Endothelial cell of umbilical vein (primary cell): ENCODE measurements around the gene LHX1. TPM values are rescaled to one million over a fixed set of nuclear protein-coding genes. Genes with fewer than 3 reads are reported as not detected.

ENCODE experiments used
- BruUV-seq: library from RNA; stranded (reverse); fragments of 400-500 nt; replicated peaks from 2 replicates; lab custom pipeline; 2021; lab: Mats Ljungman, UMichigan
- CTCF ChIA-PET: fragments of 300-600, 350-600 bp; sonication (Branson Sonifier 250); formaldehyde crosslinking; loops from one replicate; lab custom pipeline; 2021; ENCODE audit warnings: antibody characterized with exemption, inconsistent platforms; lab: Charles Lee
- POLR2A ChIA-PET: fragments of 300-600, 350-600 bp; sonication (Branson Sonifier 250); formaldehyde crosslinking; loops from one replicate; lab custom pipeline; 2021; ENCODE audit warnings: antibody characterized with exemption, inconsistent platforms; lab: Charles Lee
- DNase-seq: peaks from one replicate; pipeline ENCODE4 v3.0.0-alpha.2; 2011; ENCODE audit warnings: low read depth, low spot score
- FAIRE-seq: peaks from 2 replicates; lab custom pipeline; 2011; peaks lifted over from hg19 to GRCh38; lab: Jason Lieb, UNC
- H2AFZ ChIP-seq: 2 replicates; pipeline ENCODE4 v1.6.0; 2012; ENCODE audit warnings: low read depth, low read length, control low read depth, inconsistent platforms
- H3K27ac ChIP-seq: 2 replicates; pipeline ENCODE4 v1.5.1; 2011; ENCODE audit warnings: low read depth, mild to moderate bottlenecking, control low read depth, low read length, moderate library complexity; ENCODE audit not compliant: insufficient read depth
- H3K27me3 ChIP-seq, 2 experiments: 2 replicates each; pipeline versions ENCODE4 v1.6.0 to v1.6.1; 2011; ENCODE audit warnings: low read length in 2 of 2, mixed read lengths in 1 of 2; ENCODE audit not compliant: control insufficient read depth in 2 of 2, insufficient read depth in 2 of 2
- H3K36me3 ChIP-seq, 2 experiments: 2 replicates in 1 of 2; 3 replicates in 1 of 2; pipeline ENCODE4 v1.5.1; 2011; ENCODE audit warnings: low read length in 2 of 2, mild to moderate bottlenecking in 1 of 2, moderate library complexity in 1 of 2; ENCODE audit not compliant: control insufficient read depth in 2 of 2, insufficient read depth in 2 of 2; ENCODE audit errors: extremely low read depth in 1 of 2
- H3K4me1 ChIP-seq: 3 replicates; pipeline ENCODE4 v1.5.1; 2011; ENCODE audit warnings: mild to moderate bottlenecking, low read length; ENCODE audit not compliant: control insufficient read depth, insufficient read depth; ENCODE audit errors: extremely low read depth
- H3K4me2 ChIP-seq: 2 replicates; pipeline ENCODE4 v1.6.1; 2011; ENCODE audit warnings: low read length, control low read depth, mixed read lengths; ENCODE audit not compliant: insufficient read depth
- H3K4me3 ChIP-seq, 3 experiments: fragments of 200-600 bp in 1 of 3; sonication (generic), shearing (Covaris generic) in 1 of 3; replicated peaks in 1 of 3; 2 replicates each; pipeline ENCODE4 v1.5.1; 2011 to 2016; ENCODE audit warnings: control low read depth in 3 of 3, low read length in 3 of 3, mild to moderate bottlenecking in 2 of 3, inconsistent platforms in 1 of 3, low read depth in 1 of 3, moderate library complexity in 1 of 3; ENCODE audit not compliant: insufficient read depth in 1 of 3
- H3K79me2 ChIP-seq: 2 replicates; pipeline ENCODE4 v1.6.0; 2012; ENCODE audit warnings: low read length, inconsistent platforms; ENCODE audit not compliant: control insufficient read depth, insufficient read depth
- H3K9ac ChIP-seq: replicated peaks from 2 replicates; pipeline ENCODE3; 2011; ENCODE audit warnings: low read length, control low read depth; ENCODE audit not compliant: insufficient read depth; ENCODE audit errors: extremely low read depth
- H3K9me1 ChIP-seq: replicated peaks from 3 replicates; pipeline ENCODE4 v1.6.0; 2011; ENCODE audit warnings: mild to moderate bottlenecking, low read length; ENCODE audit not compliant: control insufficient read depth, insufficient read depth; ENCODE audit errors: extremely low read depth
- H3K9me3 ChIP-seq: replicated peaks from 2 replicates; pipeline ENCODE4 v1.5.1; 2012; ENCODE audit warnings: low read length, inconsistent platforms; ENCODE audit not compliant: control insufficient read depth, insufficient read depth
- H4K20me1 ChIP-seq: replicated peaks from 2 replicates; pipeline ENCODE3; 2011; ENCODE audit warnings: mild to moderate bottlenecking, low read length; ENCODE audit not compliant: control insufficient read depth, insufficient read depth; ENCODE audit errors: extremely low read depth
- CTCF ChIP-seq, 2 donors: IDR thresholded peaks; 1 replicate in 1 of 2; 2 replicates in 1 of 2; pipeline ENCODE4 v1.5.1; 2011; ENCODE audit warnings: low read length in 2 of 2, mild to moderate bottlenecking in 2 of 2, moderate library complexity in 2 of 2, control low read depth in 1 of 2, inconsistent platforms in 1 of 2, low read depth in 1 of 2; ENCODE audit not compliant: insufficient read depth in 1 of 2; ENCODE audit errors: extremely low read depth in 1 of 2
- EZH2 ChIP-seq: IDR thresholded peaks from 2 replicates; pipeline ENCODE4 v1.6.1; 2012; ENCODE audit warnings: borderline replicate concordance, low read depth, mild to moderate bottlenecking, moderate library complexity, low read length, inconsistent platforms; ENCODE audit not compliant: severe bottlenecking
- GATA2 ChIP-seq: IDR thresholded peaks from 2 replicates; pipeline ENCODE4 v1.7.0; 2011; ENCODE audit warnings: low read depth, mild to moderate bottlenecking, moderate library complexity, mixed read lengths, low read length; ENCODE audit not compliant: insufficient read length, insufficient read depth
- JUN ChIP-seq: IDR thresholded peaks from 2 replicates; pipeline ENCODE4 v1.6.1; 2011; ENCODE audit warnings: borderline replicate concordance, low read depth; ENCODE audit not compliant: insufficient read length, insufficient read depth
- MAX ChIP-seq: IDR thresholded peaks from 2 replicates; pipeline ENCODE4 v1.6.1; 2011; ENCODE audit not compliant: insufficient read depth, insufficient read length
- MYC ChIP-seq: IDR thresholded peaks from one replicate; pipeline ENCODE4 v1.6.1; 2011; ENCODE audit warnings: mild to moderate bottlenecking, low read depth, low read length
- POLR2A ChIP-seq: IDR thresholded peaks from 2 replicates; pipeline ENCODE4 v1.6.1; 2012; ENCODE audit warnings: low read depth, mild to moderate bottlenecking, control low read depth, low read length
- dilution Hi-C: fragments of 300-500 bp; cut with MboI; formaldehyde crosslinking; loops from one replicate; pipeline ENCODE4 v1.15.0; 2019; ENCODE audit warnings: low sequenced_read_pairs; ENCODE audit not compliant: extremely low pct_ligation_motif_present
- intact Hi-C: fragments of 100-400 bp; cut with micrococcal nuclease; formaldehyde crosslinking; loops from one replicate; pipeline ENCODE4 v1.10.0; 2022
- polyA plus RNA-seq, 4 experiments: library from polyadenylated mRNA; depleted of rRNA in 3 of 4; stranded (reverse) in 3 of 4; unstranded in 1 of 4; fragments of >200 nt; gene quantifications; 2 replicates each; pipeline versions ENCODE4 v1.2.1 to v1.2.3, GENCODE V29; 2011 to 2012; ENCODE audit warnings: missing spikeins in 1 of 4
- total RNA-seq: library from RNA; stranded (reverse); gene quantifications from 2 replicates; pipeline ENCODE4 v1.2.3, GENCODE V29; 2021

LHX1 gene
- total and polyA plus RNA-seq, 2 donors (not counting 3 experiments of a cell fraction or from before 2014, with no cell fraction given): not detected

DNA sequence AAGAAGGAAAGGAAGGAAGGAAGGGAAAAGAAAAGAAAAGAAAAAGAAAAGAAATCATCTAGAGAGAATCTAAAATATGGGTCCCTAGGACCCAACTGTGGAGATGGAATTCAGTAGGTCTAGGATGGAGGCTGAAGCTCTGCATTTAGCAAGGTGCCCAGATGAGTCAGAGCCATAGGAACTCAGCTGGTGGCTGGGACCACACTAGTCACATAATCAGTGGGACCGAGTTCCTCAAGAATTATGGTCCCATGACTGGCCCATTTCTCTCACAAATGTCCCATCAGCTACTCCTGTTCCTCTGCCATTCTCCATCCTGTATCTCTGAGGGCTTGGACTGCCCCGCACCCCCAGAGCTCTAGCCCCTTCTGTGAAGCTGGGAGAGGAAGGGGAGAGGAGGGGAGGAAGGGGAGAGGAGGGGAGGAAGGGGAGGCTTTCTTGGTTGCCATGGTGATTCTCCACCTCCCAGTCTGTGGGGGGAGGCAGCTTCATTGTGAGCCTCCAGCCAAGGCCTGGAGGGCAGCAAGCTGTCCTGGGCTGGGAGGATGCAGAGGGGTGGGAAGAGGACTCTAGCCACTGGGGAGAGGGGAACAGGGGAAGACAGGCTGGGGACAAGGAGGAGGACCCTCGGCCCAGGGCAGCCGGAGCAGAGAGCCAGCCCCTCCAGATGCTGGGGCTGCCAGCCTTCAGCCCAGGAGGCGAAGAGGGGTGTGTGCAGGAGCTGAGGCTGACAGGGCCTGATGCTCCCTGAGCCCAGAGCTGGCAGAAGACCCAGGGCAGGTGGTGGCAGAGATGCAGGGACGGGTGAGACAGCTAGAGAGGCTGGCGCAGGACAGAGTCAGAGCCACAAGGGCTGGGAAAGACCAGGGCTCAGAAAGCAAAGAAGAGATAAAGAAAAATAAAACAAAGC is 37.8 kb upstream of the LHX1 start:
- Histone ChIP-seq H4K20me1 (no peaks in the 10 kb centered on the region), H3K9ac (no peak overlapping the region), H3K36me3 (no peaks in the 10 kb centered on the region), H3K4me3 (no peak overlapping the region), H3K9me3 (no peaks in the 10 kb centered on the region), H3K79me2 (no peaks in the 10 kb centered on the region), H2AFZ (no peak overlapping the region), H3K27ac (no peak overlapping the region), H3K9me1 (no peaks in the 10 kb centered on the region), H3K4me2 (no peak overlapping the region), H3K4me1 (no peaks in the 10 kb centered on the region), H3K27me3 (peaks cover 3 to 13% of the 10 kb centered on the region in 2 experiments)
- ChIA-PET CTCF (interaction anchor here (0.7 to 1.0 kb wide), 2 partner anchors 147 to 1649 kb away, joined by 3 to 4 read pairs; no protein-coding TSS in a partner anchor), POLR2A (no interaction called here)
- no TSS peak for BruUV-seq
- TF ChIP-seq GATA2: no peak
- TF ChIP-seq CTCF (IDR thresholded peaks at IDR 0.05; ENCODE audit: extremely low read depth in 1 of 2, insufficient read depth in 1 of 2, low read depth in 1 of 2, low read length in 2 of 2): no peak
- TF ChIP-seq EZH2: no peak
- no peak for TF ChIP-seq MAX
- no peak for TF ChIP-seq JUN
- no peak for TF ChIP-seq MYC
- TF ChIP-seq POLR2A: no peak
- FAIRE-seq (no peak), DNase-seq (no peak)
- dilution Hi-C loops: no loop called here
- intact Hi-C loops: no loop called here
